Occipital lobe (tissue), 2 donors: ENCODE results near the gene EDN2. TPM values are rescaled to one million over a fixed set of nuclear protein-coding genes. Genes with fewer than 3 reads are reported as not detected.

Source experiments
- DNase-seq: peaks from one replicate; lab custom pipeline; 2025; lab: John Stamatoyannopoulos, UW
- total RNA-seq: library from RNA; depleted of rRNA; stranded (reverse); fragments of >200 nt; gene quantifications from one replicate; pipeline ENCODE4 v1.2.3, GENCODE V29; 2014

EDN2 gene
- total RNA-seq, 1 donor from 2014 or later, result not detected

DNA sequence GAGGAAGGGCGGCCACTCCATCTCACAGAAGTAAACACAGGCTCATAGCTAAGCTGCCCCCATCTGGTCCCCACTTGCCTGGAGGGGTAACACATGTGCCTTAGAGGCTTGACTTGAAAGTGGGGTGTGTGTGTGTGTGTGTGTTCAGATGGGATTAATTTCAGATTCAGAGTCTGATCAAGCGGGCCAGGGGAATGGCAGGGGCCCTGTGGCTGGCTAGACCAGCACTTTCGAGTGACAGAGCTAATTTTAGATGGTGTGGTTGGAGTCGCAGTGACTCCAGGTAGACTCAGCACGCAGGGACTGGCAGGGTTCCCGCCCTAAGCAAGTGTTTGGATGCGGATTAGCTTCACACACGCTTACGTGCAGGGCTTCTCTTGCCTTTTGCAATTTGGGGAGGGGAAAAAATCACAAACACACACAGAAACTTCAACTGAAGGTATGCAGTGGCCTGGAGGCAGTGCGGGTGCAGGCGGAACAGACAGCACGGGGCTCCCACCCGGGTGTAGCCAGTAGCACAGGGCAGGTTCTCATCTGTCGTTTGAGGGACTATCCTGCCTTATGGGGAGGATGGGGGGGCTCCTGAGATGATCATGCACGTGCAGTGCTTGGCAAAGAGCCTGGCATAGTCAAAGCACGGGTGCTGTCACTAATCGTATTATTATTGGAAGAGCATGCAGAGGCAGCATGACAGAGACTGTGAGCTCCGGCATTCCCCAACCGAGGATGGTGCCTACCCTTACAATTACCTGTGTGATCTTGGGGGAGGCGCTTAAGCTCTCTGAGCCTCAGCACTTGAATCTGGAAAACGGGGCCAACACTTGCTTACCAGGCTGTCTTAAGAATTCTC is 1.3 kb downstream of the EDN2 start:
- DNase-seq, result no peak

DNA sequence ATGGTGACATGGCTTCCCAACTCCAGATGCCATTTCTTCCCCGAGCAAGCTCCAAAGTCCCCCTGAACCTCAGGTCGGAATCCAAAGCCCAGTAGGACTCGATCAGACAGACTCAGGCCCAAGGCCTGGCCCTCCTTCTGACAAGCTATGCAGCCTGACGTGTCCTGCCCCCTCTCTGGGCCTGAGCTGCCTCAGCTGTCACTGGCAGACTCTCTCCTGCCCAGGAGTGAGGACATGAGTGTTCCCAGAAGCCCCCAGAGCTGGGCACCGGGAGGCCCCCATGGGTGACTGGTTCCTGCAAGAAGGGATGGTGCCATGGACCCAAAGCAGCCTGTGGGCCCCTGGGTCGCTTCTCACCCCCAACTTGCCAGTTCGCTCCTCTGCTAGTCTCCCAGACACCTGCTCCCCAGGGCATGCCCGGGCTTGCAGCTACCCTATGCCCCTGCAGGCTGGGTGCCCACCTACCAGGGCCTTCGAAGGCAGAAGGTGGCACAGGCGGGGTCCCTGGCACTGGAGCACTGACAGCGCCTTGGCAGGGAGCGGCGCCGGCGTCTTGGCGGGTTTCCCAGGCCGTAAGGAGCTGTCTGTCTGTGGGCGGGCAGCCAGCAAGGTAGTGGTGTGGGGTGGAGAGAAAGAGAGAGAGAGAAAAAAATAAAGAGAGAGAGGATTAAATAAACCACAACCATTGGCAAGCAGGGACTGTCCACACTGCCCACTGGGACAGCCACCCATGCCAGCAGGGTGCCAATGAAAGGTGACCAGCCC is 2.3 kb downstream of the EDN2 start:
- DNase-seq, result no peak

DNA sequence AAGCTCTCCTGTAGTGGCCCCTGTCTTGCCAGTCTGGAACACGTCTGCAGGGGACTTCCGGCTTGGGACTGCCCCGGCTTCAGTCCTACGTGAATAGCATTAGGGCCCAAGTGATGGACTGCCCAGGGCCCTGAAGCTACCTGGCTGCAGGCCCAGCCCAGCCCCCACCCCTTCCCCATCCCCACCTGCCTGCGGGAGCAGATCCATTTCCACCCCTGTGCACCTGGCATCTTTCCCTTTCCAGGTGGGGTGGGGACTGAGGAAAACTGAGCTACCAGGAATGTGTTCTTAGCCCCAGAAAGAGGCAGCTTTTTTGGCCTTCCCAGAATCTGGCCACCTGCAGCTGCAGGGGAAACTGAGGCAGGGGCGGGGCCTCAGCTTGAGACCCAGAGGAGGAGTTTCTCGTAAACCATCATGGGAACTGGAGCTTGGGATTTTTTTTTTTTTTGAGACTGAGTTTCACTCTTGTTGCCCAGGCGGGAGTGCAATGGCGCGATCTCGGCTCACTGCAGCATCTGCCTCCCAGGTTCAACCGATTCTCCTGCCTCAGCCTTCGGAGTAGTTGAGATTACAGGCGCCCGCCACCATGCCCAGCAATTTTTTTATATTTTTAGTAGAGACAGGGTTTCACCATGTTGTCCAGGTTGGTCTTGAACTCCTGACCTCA is 3.2 kb downstream of the EDN2 start:
- no peak for DNase-seq

DNA sequence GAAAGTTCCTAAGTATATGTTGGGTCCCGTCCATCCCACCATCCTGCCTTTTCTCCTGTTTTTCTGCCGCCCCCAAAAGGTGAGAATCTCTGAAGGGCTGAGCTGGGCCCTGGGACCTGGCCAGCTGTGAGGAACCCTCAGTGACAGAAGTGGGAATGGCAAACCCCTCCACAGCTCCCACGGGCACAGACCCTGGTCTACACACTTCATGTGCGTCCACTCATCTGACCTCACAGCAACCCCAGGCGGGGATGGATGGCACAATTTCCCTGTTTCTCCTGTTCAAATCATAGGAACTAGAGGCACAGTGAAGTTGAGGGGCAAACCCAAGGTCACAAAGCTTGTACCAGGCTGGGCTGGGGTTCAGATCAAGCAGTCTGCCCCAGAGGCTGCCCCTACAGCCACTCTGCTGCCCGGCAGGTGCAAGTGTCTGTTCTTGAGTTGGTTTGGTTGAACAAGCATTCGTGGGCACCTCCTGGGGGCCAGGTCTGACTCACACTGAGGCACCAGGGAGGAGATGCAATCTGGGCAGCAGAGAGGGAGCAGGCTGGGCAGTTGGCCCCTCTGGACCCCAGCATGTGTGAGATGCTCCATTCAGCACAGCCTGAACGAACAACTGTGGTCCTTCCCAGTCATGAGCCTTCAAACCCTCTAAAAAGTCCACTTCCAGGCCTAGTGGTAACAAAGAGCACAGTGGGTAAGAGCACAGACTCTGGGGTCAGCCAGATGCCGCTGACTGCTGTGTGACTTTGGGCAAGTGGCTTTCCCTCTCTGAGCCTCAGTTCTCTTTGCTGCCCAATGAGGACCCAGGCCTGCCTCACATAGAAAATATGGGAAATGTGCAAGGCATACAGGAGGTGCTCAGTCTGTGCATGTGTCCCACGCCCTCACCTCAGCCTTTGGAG is 4.0 kb downstream of the EDN2 start:
- no peak for DNase-seq

DNA sequence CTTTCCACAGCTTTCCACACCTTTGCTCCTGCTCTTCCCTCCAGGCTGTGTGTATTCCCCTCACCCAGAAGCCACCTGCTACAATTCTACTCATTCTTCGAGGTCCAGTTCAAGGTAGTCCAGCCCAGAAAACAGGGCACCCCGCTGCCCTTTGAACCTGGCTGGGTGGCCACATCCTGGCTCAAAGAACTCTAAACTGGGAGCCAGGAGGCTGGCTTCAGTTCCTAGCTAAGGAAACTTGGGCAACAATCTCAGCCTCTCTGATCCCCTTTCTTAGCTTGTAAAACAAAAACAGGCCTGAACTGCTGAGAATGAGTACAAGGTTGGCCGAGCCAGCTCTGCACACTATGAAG is 4.7 kb downstream of the EDN2 start:
- DNase-seq, result no peak

DNA sequence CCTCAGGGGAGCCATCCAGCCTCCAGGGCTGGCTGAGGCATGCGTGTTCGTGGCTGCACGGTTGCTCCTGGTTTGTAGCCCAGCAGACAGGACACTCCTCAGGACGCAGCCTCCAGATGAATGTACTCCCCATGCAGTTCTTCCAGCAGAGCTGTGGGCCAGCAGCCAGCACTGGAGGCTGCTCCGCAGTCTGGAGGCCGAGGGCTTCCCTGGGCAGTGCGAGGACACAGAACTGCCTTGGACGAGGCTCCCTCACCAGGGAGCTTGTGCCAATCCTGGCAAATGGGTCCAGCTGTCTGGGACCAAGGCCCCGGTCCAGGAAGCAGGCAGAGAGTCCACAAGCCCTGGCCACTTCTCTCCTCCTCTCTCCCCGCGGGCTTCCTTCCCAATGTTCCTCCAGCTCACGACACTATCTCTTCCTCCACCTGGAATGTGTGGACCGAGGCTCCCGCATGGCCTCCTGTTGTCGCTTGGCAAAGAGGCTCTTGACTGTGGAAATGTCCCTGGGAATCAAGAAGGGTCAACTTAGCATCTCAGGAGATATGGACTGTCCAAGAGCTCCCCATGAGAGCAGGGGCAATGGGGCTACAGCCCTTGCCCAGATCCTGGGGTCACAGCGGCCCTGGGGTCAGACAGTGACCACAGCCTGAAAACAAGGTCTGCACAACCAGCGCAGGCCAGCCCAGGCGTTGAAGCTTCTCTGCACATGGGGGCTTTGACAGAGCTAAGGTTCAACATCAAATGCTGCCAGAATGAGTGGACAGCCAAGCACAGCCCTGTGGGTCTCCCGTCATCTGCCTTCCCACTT is 5.3 kb downstream of the EDN2 start:
- DNase-seq, result no peak

DNA sequence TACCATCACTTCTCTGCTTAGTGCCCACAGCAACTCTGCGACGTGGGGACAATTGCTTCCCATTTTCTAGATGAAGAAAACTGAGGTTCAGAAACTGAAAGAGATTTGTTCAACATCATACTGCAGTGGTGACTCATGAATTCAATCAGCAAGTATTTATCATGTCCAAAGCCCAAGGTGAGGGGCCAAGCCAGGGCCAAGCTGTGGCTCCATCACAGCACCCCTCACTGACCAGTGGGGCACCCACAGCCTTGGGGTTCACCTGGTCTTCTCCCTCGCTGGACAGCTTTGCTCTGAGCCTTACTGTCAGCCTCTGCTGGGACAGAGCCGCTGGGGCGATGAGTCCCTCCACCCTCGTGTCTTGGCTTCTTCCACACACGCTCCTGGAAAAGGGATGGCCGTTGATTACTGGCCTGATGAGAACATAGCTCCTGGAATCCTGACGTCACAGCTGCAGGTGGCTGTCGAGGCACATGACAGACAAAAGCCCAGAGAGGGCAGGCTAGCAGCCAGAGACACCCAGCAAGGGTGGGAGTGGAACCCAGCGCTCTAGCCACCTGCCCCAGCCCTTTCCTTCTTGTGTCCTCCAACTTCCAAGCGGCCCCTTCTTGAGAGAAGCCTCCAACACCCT is 6.2 kb downstream of the EDN2 start:
- DNase-seq, result no peak

DNA sequence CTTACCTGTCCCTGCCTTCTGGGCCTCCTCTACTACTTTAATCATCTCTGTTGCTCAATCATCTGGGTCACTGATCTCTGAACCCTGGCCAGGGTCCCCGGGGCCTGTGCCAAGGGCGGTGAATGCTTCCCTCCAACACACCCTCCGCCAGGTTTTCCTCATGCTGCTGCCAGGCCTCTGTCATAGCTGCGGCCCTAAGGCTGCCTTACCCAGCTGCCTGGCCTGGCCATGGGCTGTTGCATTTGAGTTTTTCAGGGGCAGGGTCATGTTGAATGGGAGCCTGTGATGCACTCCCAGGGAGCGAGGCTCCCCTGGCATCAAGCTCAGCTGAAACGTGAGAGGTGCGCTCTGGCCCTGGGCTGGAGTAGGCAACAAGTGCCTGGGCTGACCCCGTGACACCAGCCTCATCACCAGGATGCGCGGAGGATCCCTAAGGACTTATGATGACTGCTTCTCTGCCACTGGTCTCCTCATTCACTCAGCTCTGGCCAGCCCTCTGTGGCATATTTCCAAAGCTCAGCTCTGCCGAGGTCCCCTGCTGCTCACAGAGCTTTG is 7.6 kb downstream of the EDN2 start:
- DNase-seq, result no peak

DNA sequence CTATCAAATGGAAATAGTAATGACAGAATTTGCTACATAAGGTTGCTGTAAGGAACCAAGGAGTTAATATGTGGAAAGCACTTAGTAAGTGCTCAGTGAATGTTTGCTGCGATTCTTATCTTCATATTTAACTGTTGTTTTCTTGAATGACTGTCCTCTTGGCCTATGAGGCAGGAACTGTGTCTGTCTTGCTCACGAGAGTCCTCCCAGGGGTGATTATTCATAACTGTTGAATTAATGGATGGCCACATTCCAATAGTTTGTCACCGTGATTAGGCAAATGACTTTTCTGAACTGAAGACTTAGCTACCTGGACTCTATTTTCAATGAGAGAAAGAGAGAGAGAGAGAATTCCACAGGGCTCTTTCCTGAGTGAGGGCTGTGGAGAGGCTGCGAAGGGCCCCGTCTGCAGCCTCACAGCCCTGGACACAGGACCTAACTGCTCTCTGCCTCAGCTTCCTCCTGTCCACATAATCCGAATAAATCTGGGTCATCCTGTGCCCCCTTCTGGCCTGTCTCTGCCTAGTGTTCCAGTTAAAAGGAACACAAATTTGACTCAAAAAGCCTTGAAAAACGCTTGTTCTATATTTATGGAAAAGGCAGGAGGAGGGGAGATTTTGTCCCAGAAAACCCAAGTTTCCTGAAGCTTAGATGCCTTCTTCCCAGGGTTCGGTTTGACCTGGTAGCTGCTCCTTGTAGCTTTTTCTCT is 8.5 kb downstream of the EDN2 start:
- no peak for DNase-seq

DNA sequence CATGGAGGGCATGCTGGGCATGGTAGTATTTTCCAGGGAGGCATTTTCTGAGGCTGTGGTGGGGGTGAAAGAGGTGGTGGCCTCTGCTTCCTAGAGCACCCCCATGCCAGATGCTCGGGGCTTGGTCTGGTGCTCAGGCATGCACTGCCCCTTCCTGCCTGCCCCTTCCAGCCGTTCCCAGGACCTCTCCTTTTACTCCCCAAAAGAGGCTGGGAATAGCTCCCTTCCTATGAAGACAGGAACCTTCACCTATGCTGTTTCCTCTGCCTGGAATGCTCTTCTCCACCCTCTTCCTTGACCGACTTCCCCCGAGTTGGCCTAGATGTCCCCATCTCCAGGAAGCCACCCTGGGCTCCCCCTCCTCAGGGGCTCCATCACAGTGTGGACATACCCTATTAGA is 9.1 kb downstream of the EDN2 start:
- no peak for DNase-seq

DNA sequence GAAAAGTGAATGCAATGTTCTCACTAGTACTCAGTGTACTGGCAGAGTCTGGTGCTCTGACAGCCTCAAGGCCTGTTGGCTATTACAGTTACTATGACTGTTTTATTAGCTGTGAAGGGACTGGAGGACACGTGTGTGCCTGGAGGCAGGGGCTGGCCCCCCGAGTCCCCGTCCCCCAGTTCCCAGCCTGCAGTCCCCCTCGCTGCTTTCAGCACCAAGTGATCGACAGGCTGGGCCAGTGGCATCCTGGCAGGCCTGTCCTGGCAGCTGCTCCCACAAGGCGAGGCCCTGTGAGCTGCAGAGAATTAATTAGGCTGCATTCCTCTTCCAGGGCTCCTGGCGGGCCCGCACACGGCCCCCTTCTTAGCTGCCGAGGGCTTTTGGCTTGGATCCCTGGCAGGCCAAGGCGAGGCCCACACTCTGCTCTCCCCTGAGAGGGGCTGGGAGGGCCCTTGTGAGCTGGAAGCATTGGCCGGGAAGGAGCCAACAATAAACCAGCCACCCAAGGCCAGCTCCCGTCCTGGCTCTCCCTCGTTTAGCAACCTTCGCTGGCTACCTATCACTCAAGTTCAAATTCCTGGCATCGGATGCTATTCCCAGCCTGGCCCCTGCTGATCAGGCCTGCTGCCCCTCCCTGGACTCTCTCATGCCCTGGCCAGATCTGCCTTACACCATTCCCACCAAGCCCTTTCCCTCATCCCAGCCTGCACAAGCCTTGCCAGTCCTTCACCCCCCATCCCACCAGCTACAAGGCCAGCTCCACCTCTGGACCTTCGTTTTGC is 9.8 kb downstream of the EDN2 start:
- no peak for DNase-seq

DNA sequence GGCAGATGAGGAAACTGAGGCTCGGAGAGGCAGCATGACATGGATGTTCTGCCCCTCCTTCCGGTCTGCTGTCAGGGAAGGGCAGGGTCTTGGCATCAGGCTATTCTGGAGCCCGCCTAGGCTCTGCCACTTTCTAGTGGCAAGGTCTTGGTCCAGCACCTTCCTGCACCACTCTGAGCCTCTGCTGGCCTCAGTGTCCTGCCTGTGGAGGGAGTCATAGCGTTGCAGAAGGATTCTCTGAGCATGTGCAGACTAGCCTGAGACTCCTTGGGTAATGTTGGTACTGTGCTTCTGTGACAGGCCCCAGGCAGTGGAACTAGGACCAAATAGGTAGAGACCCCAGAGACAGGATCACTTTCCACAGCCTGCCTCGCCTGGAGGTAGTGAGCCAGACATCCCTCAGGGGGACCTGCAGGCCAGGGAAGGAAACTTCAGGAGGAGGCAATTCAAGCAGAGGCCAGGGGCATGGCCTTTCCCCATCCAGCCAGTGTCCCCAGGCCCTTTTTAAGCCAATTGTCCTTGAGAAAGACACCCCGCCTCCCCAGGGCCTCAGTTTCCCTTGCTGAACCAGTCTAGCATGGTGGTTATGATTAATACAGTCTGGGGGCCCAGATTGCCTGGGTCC is 10.6 kb downstream of the EDN2 start:
- no peak for DNase-seq

DNA sequence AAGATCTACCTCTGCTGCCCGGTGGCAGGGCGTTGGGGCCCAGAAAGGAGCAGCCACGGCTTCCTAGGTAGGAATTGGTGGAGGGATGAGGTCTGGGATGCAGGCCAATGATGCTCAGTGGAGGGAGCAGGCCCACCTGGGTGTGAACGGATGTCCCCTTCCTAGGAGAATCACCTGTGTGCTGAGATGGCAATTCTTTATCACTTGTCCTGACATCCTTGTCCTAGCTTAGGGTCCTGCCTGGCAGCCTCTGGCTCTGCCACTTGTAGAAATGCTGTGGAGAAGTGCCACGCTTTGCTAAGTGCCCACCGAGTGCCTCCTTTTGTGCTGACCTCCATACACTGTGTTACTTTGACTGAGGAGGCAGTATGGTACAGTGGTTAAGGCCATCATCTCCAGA is 12.8 kb downstream of the EDN2 start:
- no peak for DNase-seq

DNA sequence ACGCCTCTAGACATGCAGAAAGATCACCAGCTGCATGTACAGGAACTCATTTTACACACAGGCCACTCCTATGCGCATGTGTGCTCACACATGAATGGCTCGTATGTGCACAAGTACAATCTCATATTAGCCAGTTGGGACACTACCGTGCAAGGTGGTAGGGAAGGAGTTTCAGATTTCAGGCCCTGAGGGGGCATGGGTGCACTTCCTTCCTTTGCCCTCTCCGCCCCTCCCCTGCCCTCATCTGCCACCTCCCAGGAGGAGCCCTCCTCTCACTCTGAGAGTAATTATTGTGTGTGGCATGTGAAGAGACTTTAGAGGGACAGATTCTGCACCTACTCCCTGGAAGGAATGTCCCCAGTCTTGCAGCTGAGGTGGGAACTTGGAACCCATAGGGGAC is 14.8 kb downstream of the EDN2 start:
- no peak for DNase-seq

DNA sequence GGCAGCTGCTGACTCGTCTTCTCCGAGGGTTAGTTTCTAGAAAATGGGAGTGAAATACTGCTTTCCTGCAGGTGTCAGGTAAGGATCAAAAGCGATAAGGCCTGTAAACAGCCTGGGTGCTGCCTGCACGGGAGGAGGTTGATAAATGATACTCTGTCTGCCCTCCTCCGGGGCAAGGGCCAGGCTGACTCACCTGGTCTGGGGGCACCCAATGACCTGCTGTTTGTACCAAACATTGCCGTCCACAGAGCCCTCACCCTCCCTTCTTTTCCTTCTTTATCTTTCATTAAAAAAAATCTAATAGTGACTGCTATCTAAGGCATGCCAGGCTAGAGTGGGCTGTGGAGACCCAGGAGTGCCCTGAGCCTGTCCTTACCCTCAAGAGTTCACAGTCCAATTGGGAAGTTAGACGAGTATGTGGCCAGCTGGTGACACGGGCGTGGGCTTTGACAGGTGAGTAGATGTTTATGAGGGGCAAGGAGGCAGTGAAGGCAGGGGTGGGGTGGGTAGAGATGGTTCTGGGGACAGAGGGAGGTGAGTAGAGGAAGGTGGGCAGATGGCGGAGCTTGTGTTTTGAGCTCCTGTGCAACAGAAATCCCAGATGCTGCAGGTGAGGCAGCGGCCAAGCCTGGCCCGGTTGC is 16.2 kb downstream of the EDN2 start:
- no peak for DNase-seq

DNA sequence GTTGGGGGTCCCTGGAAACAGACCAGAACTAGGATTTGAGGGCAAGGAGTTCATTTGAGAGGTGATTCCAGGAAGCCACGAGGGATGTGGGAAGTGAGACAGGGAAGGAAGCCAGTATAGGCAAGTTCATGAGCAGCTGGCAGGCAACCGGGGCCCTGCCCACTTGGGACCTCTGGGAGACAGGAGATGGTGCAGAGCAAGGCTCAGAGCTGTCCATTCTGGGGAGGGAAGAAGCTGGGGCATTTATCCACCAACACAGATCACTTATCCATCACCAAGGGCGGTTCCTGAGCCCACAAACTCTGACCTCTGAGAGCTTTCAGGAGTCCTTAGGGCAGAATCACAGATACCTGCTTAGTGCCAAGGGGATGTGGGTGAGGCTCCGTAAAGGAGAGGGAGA is 16.8 kb downstream of the EDN2 start:
- no peak for DNase-seq

DNA sequence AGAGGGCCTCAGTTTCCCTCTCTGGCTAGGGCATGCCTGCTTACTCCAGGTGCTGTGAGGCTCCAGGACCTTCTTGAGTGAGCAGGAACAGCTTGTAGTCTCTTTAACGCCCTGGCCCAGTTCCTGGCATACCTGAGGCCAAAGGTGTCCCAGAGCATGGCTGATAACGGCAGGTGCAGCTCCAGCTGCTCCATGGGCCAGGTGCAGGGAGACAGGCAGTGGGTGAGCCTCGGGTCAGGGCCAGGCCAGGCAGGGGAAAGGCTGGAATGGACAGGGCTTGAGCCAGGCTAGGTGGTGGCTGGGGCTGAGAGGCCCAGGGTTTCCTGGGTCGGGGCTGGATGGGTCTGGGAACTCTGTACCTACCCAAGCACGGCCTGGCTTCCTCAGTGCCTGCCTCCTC is 18.3 kb downstream of the EDN2 start:
- DNase-seq, result no peak
